D721Med (cell line): ENCODE data around the gene GFOD2.

ENCODE experiments used
- DNase-seq: peaks from one replicate; pipeline ENCODE4 v3.0.0; 2011; ENCODE audit warnings: low spot score; ENCODE audit not compliant: insufficient read length
- FAIRE-seq: peaks from 2 replicates; lab custom pipeline; 2011; peaks lifted over from hg19 to GRCh38; lab: Jason Lieb, UNC
- CTCF ChIP-seq: IDR thresholded peaks from 2 replicates; pipeline ENCODE4 v1.5.1; 2012; ENCODE audit warnings: mild to moderate bottlenecking, control low read depth; ENCODE audit not compliant: insufficient read depth; ENCODE audit errors: missing control alignments

GFOD2 gene

GRCh38 chr16:67673712-67674580, 45.2 kb downstream of the GFOD2 start:
- FAIRE-seq (no peak), DNase-seq (no peak)
- TF ChIP-seq CTCF, result no peak

- DNase-seq (no peak), FAIRE-seq (no peak)
- peak; percentile 74 for TF ChIP-seq CTCF
Observed at GRCh38 chr16:67672739-67673662, 46.1 kb downstream of the GFOD2 start.

- DNase-seq, result no peak
- TF ChIP-seq CTCF, result no peak
- FAIRE-seq, result no peak
Observed at GRCh38 chr16:67672306-67672705, 46.8 kb downstream of the GFOD2 start.

DNA sequence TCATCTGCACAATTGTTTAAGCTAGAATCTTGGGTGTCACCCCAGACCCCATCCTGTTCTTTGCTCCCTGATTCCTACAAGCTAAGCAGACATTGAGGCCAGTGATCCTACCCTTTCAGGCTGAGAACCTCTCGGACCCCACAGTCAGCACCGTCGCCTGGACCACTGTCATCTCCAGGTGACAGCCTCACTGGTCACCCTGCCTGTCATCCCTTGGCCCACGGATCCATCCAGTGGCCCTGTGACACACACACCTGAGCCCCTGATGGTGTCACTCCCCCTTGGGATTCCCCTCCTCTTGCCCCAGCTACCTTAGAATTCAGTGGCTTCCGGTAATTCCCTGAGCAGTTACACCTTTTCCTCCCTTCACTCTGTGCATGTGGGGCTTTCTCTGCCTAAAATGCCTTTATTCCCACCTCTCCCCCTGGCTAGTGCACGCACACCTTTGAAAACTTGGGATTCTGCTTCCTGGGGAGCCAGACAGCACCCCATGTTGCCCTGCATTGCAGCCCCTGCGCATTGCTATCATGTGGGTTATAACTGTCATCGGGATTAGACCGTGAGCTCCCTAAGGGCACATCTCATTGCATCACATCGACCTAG, 49.5 kb downstream of the GFOD2 start:
- FAIRE-seq (no peak), DNase-seq (no peak)
- TF ChIP-seq CTCF, result no peak

- TF ChIP-seq CTCF, result no peak
- FAIRE-seq (no peak), DNase-seq (no peak)
Observed at GRCh38 chr16:67668495-67669157, 50.5 kb downstream of the GFOD2 start.

GRCh38 chr16:67667817-67668494, 51.2 kb downstream of the GFOD2 start:
- peak; percentile 86 for TF ChIP-seq CTCF
- peak; percentile 69 for DNase-seq
- no peak for FAIRE-seq
